HG02981 (cell line): ENCODE measurements around the gene SIGLEC10.
A peak's percentile ranks its signal among the peaks of the same experiment; 100 is the strongest.

ENCODE experiments used
- ATAC-seq: cut with Tn5 transposase; IDR thresholded peaks from one replicate; pipeline ENCODE4 v1.9.1; 2021; ENCODE audit warnings: mild to moderate bottlenecking, moderate library complexity; ENCODE audit not compliant: unreplicated experiment

The SIGLEC10 gene

DNA sequence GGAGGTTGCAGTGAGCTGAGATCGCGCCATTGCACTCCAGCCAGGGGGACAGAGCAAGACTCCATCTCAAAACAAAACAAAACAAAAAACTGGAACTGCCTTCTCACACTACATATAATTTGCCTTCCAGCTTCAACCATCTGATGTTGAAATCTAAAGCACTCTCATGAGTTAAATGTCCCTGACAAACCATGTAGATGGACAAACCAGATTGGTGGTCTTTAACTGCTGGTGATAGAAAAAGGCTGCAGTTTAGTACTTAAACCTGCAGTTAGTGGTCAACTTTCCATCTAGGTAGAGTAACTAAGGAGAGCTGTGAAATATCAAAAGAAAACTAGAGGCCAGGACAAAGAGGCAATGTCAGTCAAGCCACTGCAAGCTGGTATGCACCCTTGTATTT lies 21.3 kb downstream of the SIGLEC10 start:
- no peak for ATAC-seq

DNA sequence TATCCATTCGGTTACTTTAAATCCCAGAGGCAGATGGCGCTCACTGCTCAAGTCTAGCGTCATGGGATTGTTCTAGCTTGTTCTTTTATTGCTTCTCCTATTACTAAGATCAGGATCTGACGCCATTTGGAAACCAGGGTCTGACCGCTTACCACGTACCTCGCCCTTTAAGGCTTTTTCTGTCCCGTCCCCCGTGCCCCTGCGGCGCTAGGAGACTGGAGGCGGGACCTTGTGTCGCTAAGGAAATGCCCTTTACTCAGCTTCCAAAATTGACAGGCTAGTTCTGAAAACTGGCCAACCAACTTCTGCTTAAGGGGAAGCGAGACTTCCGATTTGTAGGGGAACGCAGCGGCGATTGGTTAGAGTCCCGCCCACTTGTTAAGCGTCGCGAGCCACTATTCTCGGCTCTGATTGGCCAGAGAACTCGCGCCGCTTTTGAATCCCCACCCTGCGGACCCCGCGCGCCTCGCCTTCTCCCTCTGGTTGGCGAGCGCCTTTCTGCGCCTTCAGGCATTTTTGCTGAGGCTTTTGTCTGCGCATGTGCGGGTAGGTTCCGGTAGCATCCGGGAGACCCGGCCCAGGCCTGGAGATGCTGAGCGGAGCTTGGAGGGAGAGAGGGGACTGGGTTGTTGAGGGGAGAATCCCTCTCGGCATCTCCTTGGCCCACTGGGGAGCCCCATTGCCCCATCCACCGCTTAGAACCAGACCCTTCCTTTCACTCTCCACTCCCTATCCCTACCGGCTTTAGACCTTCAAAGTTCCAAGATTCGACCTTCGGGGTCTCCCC lies 23.2 kb downstream of the SIGLEC10 start:
- peak; percentile 82 for ATAC-seq

DNA sequence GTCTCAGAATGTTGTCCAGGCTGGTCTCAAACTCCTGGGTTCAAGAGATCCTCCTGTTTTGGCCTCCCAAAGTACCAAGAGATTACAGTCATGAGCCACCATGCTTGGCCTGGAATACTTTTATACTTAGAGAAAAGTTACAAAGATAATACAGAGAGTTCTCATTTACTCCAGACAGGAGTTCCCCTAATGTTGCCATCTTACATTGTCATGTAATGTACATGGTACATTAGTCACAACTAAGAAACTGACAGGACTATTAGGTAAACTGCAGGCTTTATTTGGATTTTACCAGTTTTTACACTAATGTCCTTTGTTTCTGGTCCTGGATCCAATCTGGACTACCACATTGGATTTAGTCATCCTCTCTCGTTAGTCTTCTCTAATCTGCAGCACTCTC lies 24.7 kb downstream of the SIGLEC10 start:
- ATAC-seq = no peak

DNA sequence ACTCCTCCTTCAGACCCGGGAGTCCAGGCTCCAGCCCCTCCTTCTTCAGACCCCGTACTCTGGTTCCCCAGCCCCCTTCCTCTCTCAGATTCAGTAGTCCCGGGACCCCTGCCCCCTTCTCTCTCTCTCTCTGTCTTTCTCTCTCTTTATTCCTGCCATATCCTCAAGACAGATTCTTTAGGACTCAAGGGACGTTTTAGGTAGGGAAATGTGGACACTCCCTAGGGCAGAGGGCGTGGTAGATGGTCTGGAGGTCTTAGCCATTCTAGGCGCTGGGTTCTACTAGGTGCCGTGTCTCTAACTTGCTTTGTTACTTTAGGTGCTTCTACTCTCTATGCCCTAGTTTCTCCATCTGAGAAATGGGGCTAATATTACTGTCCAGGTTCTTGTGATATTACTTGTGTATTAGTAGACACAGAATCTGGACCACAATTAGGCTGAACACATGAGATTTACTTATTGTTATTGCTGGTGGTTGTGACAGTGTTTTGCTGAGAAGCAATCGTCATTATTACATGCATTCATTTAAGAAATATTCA lies 26.3 kb downstream of the SIGLEC10 start:
- no peak for ATAC-seq

DNA sequence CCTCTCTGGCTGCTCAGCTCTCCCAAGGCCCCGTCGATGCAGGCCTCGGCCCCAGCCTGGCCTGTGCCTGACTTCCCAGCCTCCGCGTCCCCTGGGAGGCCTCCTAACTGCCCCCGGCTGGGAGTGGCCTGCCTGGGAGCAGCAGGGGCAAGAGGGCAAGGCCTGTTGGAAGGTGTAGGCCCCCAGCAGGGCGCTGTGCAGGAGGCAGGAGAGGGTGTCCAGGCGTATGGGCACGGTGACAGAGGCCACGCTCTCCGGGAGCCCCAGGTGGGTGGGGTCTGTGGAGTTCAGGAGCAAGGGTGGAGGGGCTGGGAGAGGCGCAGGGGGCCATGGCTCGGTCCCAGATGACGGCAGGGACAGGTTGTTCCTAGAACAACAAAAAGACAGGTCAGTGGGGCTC lies 28.3 kb downstream of the SIGLEC10 start:
- ATAC-seq = no peak

DNA sequence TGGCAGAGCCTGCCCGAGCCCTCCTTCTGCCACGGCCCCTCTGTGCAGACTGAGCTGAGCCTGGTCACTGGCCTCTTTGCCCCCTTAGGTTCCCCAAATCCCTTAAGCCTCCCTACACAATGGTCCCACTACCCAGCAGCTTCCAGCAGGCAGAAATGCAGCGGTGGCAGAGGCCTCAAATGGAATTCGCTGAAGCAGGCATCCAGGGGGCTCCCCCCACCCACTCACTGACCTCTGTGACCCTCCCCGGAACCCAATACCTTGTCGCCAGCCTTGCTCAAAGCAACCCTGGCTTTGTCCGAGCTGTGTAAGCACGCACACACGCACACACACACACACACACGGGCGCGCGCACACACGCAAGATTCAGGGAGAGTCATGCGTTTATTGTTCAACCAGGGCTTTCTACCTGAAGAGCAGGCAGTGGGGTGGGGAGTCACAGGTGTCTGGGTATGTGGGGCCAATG lies 29.5 kb downstream of the SIGLEC10 start, which contains the start of gene LIM2:
Gene LIM2 (minus strand): TSS at position 51 of the 466 bp plus-strand sequence. CDS start 531 bp downstream, outside the sequence.
- ATAC-seq = no peak

DNA sequence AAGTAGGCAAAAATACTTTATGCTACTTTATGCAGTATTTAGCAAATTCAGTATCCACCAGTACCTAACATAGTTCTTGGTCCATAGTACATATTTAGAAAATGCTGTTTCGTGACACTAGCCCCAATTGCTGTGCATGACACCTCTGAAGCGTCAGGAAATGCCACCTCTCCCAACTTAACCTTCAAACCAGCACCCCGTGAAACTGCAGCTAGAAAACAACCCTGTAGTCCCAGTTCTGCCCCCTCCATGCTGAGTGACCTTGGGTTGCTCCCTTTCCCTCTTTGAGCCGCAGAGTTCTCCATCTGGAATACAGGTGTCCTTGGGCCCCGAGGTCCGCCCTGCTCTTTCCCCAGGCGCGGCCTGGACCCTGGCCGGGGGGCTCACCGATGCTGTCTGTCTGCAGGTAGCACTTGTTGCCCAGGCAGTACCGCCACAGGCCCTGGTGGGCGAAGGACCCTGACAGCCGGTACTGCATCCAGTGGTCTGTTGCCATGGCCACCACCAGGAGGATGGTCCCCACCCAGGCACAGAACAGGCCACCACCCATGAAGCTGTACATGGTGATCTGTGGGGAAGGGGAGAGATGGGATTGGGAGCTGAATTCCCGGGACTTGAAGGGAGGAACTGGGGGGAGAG lies 30.4 kb downstream of the SIGLEC10 start:
- ATAC-seq = no peak

DNA sequence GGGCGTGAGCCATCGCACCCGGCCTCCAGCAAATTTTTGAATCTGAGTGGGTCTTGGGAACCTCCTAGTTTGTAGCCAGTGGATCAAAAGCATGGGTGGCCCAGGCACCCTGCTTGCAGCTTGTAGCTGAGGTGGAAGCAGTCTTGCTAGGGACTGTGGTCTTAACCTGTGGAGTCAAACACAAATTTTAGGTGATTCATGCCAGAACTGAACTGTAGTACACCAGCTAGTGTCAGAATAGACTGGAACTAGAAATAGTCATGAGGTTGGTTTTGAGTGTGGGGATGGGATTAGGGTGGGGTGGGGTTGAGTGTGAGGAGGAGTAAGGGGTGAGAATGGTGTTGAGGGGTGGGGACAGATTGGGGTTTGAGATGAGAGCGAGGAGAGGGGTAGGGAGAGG lies 35.4 kb downstream of the SIGLEC10 start:
- ATAC-seq = no peak

DNA sequence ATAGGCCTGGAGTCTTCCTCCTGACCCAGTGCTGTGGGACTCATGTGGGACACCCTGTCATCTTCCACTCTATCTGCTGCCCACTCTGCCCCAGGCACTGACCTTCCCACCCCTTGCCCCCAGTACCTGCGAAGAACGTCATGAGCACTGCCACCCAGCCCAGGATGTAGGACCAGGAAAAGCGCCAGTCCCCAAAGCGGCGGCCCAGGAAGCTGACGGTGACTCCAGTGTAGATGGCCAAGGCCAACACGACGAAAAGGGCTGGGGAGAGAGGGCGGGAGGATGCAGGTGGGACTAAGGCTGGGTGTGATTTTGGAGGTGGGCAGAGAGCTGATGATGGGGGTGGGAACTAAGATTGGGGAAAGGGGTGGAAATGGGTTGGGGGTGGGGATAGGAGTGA lies 37.1 kb downstream of the SIGLEC10 start:
- ATAC-seq = no peak

DNA sequence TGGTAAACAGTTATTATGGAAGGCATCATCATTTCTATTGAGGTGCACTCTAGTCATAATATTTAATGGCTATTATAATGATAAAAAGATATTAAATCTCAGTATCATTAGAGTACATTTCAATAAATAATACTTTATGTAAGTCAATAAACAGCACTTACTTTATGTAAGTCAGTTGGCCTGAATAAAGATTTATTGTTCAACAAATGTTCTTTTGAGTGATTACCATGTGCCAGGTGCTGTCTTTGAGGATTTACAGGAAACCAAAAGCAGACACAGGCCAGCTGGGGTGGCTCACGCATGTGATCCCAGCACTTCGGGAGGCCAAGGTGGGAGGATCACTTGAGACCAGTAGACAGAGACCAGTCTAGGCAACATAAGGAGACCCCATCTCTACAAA lies 40.0 kb downstream of the SIGLEC10 start:
- no peak for ATAC-seq

DNA sequence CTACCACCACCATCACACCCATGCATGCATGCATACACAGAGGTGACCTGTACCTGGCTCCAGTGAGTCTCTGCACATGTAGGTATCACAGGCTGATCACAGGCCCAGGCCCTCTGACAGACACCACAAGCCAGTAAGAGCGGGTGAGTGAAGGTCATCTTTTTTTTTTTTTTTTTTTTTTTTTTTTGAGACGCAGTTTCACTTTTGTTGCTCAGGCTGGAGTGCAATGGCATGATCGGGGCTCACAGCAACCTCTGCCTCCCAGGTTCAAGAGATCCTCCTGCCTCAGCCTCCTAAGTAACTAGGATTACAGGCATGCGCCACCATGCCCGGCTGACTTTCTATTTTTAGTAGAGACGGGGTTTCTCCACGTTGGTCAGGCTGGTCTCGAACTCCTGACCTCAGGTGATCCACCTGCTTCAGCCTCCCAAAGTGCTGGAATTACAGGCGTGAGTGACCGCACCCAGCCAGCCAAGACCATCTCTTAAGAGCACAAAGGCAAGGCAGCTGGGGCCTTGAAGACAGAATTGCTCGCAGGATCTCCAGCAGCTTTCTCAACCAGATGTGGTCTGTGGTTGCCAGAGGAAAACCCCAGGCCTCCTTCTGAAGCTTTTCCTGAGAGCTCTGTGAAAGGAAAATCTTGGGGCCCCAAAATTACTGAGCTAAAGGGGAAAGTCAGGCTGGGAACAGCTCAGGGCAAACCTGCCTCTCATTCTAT lies 41.8 kb downstream of the SIGLEC10 start:
- no peak for ATAC-seq

DNA sequence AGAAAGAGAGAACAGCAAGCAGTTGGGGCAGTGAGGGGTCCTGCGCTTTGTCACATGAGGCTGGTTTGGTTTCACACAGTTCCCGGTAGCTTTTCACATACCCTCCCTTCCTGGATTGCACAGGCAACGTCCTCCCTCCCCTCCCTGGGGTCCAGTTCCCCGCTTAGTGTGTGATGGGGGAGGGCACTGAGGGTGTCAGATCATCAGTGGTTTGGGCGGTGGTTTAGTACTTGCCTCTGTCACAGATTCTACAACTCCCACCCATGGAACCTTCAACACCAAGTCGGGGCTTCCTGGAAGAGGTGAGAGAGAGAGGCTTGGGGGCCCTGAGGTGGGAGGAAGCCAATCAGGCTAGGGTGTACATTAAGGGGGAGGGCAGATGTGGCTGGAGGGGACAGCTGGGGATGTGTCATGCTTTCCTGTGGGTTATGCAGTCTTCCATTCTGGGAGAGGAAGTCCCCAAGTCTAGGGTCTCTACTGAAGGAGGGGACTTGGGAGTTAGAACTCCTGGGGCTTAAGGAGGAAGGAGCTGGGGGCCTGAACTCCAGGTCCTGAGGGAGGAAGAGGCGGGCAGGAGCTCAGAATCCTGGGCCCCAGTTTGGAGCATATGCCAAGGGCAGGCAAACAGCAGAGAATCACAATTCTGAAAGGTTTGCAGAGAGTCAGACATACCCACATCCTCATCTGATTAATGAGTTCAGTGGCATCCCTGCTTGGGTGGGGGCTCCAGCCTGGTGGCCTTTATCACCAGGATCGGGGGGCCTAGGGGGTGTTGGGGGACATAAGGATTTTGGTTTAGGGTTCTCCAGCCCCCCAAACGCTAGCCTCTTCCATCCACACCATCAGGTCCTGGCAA lies 44.6 kb downstream of the SIGLEC10 start, which contains the start of gene NKG7:
Gene NKG7 (minus strand): TSS at position 6 of the 856 bp plus-strand sequence. CDS start 119 bp downstream, outside the sequence.
- peak; percentile 39 for ATAC-seq

DNA sequence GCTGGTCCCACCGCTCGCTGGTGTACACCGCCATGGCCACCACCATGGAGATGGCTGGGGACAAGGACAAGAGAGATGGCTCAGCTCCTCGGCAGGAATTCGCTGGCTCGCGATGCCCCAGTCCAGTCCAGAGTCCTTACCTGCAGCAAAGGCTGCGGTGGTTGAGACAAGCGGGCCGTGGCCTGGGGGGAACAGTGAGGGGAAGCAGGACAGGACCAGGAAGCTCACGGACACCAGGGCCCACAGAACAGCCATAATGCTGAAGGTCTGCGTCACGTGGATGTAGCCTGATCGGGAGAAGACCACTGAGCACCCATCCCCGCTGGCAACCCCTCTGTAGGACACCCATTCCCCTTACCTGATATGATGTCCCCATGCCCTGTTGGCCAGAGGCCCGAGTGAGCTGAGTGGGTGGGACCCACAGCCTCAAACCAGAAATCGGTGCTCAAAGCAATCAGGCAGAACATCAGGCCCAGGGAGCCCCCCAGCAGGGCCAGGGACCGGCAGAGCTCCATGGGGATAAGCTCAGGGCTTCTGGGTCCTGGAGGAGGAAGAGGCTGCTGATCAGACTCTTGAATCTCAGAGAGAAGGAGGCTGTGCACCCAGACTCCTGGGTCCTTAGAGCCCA lies 45.3 kb downstream of the SIGLEC10 start:
- no peak for ATAC-seq

DNA sequence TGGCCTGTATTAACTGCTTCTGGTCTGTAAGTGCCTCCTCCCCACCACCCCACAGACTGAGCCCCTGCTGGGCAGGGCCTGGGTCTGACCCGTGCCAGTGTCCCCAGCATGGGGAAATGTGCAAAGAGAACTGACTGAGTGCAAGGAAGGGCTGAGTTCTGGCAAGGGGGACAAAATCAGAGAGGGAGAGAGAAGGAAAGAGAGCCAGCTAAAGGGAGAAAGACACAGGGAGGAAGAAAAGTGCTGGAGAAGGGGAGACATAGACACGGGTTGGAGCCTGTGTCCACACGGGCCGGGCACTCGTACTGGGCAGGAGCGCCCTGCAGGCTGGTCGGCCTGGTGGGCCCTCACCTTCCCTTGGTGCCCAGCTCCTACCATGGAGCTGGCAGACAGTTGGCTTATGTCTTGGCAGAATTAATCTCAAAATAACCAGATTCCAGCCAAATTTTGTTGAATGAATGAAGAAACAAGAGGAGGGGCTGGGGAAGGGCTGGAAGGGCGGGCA lies 46.2 kb downstream of the SIGLEC10 start:
- no peak for ATAC-seq

DNA sequence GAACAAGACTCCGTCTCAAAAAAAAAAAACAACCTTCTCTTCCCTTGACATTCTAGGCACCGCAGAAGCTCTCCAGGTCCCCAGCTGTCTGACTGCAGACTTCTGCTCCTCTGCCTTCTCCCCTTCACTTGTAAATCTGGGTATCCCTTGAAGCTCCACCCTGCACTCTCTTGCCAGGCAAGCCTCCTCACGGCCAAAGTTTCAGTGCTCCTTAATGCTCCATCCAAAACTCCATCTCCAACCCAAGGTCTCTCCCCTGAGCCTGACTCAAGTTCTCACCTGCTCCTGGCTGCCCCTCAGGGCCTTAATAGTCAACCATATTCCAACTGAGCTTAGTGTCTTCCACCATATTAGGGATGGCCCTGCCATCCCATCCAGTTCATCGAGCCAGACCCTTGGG lies 47.2 kb downstream of the SIGLEC10 start:
- ATAC-seq = no peak

DNA sequence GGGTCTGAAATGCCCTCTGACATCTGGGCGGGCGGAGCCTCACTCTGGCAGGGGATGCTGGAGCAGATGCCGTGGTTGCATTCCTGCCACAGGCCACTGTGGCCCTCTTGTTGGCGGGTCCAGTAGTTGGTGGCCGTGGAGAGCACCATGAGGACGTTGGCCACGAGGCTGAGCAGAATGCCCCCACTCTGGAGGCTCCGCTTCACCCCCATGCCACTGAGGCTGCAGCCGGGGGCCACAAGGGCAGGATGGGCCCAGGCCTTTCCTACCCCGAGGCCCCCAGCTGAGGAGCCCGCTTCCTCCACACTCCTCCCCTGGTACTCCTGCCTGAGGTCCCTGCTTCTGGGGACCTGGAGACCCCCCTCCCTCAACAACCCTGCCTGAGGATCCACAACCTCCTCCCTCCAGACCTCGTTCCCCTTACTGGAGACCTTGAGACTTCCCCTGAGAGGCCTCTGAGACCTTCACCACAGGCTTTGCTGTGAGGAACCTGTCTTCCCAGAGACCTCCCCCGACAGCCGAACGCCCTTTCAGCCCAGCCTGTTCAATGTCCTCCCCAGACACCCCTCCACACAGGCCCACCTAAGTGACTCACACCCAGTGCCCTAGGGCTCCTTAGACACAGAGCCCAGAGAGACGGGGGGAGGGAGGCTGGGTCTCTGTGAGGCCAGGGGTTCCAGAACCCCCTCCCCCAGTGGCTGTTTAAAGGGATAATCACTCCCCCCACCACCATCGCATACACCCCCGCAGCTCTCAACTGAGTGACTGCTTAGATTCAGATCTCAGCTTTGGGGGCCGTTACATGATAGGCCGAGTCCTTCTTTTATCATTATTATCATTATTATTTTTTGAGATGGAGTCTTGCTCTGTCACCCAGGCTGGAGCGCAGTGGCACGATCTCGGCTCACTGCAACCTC lies 48.8 kb downstream of the SIGLEC10 start, which contains the start of gene CLDND2:
Gene CLDND2 (minus strand): TSS at position 638 of the 917 bp plus-strand sequence. CDS start 426 bp downstream, at position 212.
- no peak for ATAC-seq

DNA sequence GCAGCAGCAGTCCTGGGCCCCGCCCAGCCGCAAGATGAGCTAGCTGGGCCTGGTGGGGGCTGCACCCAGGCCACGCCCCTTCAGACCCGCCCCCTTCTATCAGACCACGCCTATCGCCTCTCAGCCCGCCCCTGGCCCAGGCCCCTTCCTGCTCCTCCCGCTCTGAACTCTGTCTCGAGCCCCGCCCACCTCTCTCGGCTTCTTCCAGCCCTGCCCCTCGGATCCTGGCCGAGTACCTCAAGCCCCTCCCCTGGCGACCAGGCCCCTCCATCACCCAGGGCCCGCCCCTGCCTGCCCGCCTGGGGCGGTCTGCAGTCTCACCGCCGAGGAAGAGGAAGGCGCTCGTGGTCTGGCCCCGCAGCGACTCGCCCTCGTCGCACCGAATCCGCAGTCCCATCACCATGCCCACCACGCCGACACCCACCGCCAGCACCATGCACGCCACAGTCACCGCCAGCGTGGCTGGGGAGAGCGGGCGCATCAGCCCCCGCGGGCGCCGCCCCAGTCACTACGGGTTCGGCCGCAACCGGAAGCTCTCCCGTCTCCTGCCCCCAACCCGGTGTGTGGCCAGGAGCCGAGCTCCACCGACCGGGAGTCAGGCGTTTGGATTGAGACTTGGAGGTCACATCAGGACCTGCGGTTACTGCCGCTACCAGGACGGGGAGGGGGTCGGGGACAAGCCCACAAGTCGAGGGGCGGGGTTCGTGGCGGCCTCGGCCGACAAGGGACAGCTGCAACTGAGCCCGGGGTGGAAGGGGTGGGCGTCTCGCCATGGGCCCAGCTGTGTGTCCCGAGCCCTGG lies 49.7 kb downstream of the SIGLEC10 start:
- ATAC-seq = peak; percentile 74

DNA sequence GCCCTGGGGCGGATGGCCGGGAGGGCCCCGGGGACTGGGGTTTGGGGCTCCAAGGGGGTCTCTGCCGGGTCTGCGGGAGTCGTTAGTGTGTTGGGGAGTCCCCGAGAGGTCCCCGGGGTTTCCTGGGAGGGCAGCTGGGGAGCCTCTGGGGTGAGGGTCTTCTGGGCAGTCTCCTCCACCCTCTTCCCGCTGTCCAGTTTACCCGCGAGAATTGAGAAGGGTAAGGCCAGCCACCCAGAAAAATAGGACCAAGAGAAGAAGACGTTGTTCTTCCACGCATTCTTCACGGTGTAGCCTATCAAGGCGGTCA lies 50.2 kb downstream of the SIGLEC10 start:
- ATAC-seq = peak; percentile 3
